22Rv1 (cell line): ENCODE measurements around the gene JUN.

ENCODE experiments used
- H3K27ac ChIP-seq: fragments of 450-650 bp; 2 replicates; pipeline ENCODE4 v1.5.1; 2017
- ZFX ChIP-seq: fragments of 450-650 bp; IDR thresholded peaks from 2 replicates; pipeline ENCODE4 v1.6.1; 2017; ENCODE audit warnings: antibody characterized with exemption, borderline replicate concordance
- TF ChIP-seq, protein P1 (sequence below): fragments of 450-650 bp; IDR thresholded peaks from 2 replicates; pipeline ENCODE4 v1.5.1; 2017; ENCODE audit warnings: mild to moderate bottlenecking

JUN gene

DNA sequence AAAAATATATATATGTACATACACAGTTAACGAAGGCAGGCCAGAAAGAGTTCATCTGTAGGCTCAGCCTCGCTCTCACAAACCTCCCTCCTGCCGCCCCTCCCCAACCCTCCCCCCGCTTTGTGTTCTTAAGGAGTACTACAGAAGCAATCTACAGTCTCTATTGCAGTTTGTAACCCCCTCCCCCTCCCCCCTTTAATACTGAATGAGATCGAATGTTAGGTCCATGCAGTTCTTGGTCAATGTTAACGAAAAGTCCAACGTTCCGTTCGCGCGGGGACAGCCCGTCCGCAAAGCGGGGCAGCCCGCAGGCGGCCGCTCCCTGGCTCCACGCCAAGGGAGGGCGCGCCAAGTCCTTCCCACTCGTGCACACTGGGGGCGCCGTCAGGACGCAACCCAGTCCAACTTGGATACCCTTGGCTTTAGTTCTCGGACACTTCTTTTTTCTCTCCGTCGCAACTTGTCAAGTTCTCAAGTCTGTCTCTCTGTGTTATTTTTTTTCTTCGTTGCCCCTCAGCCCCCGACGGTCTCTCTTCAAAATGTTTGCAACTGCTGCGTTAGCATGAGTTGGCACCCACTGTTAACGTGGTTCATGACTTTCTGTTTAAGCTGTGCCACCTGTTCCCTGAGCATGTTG, 2.2 kb downstream of the JUN start:
- H3K27ac ChIP-seq, result peak overlapping the region; percentile 97
- TF ChIP-seq, protein P1, sequence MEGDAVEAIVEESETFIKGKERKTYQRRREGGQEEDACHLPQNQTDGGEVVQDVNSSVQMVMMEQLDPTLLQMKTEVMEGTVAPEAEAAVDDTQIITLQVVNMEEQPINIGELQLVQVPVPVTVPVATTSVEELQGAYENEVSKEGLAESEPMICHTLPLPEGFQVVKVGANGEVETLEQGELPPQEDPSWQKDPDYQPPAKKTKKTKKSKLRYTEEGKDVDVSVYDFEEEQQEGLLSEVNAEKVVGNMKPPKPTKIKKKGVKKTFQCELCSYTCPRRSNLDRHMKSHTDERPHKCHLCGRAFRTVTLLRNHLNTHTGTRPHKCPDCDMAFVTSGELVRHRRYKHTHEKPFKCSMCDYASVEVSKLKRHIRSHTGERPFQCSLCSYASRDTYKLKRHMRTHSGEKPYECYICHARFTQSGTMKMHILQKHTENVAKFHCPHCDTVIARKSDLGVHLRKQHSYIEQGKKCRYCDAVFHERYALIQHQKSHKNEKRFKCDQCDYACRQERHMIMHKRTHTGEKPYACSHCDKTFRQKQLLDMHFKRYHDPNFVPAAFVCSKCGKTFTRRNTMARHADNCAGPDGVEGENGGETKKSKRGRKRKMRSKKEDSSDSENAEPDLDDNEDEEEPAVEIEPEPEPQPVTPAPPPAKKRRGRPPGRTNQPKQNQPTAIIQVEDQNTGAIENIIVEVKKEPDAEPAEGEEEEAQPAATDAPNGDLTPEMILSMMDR, result no peak
- TF ChIP-seq ZFX, result no peak

DNA sequence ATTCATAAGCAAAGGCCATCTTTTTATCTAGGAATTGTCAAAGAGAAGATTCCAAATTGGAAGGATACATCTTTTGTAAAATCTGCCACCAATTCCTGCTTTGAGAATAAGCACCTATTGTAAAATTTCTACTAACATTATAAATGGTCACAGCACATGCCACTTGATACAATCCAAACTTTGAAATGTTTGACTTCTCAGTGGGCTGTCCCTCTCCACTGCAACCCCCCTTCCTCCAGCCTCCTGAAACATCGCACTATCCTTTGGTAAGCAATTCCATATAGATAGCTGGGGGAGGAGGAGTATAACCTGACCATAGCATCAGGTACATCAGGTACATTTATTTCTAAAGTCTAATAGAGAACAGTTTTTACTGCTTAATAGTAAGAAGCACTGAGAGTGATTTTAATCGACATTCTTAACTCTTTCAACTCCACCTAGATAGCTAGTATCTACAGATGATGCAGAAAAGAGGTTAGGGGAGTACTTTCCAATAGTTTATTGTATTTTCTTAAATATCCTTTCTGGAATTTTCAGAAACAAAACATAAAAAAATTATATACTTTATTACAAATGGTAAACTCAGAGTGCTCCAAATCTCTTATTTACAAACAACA, 2.9 kb downstream of the JUN start:
- TF ChIP-seq, protein P1, result no peak
- TF ChIP-seq ZFX, result no peak
- peak overlapping the region; percentile 97 for H3K27ac ChIP-seq

DNA sequence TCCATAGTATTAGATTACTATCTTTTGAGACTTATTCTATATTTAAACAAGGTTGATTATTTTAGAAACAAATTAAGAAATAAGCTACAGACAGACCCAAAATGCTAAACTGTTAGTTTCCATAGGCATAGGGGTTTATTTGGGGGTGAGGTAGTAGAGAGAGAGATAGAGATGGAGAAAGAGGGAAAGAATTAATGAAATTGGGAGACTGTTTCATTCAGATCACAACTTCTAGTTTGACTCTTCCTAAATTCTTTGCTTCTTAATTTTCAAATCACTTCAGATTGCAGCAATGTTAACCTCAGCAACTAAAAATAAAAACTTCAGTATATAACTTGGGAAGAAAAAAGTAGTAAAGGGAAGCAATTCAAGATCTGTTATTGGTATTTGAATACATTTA, 3.4 kb downstream of the JUN start:
- peak overlapping the region; percentile 97 for H3K27ac ChIP-seq

DNA sequence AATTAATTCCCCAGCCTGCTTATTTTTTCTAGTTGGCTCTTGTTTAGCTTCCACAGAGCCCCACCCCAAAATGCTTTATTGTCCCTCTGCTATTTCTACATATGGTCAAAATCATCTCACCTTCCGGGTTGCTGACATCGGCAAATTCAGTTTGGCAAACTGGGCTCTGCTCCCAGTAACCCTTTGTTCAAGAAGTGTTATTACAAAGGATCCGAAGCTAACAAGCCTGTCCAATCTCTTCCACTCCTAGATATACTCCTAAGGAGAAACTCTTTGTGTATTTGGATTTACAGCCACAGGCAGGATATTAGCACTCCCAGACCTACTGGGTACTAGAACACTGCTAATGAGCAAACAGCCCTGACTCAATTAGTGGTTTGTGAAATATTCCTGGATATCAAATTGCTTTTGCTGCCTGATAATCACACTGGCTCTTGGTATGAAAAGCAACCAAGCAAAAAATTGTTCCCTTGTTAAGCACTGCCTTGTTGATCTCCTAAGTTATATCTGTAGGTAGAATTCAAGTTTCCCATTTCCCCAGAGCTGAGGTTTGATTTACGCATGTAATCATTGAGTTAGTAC, 4.0 kb downstream of the JUN start:
- H3K27ac ChIP-seq, result peak overlapping the region; percentile 97
- TF ChIP-seq ZFX, result no peak
- TF ChIP-seq, protein P1, result no peak

More for the DNA sequence above, 3.4 kb downstream of the JUN start:
- TF ChIP-seq ZFX, result no peak
- TF ChIP-seq, protein P1, result no peak

DNA sequence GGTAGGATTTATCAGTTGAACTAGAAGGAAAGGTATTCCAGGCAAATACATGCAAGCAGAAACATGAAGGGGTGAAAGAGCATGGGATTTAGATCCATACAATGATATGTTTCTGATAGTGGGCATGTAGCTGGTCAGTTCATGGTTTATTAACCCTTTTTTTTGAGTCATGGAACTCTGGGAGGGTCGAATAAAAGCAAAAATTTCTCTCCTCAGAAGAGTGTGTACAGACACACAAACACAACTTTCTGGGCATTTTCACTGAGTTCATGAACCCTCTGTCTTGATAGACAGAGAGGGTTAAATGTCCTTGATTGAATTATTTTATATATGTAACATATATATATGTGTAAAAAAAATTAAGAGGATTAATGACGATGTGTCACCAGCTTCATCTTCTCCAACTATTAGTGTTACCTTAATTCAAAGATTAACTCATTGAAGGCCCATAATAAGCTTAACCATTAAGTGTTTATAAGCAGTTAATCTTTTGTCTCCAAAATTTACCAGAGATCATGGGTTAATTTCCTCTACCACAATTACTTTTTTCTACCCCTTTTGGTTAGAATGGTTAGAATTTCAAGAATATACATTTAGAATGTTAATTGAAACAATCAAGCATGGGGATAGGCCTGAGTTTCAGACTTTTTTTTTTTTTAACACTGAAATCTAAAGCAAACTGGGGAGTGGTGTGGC, 4.6 kb downstream of the JUN start:
- TF ChIP-seq ZFX, result no peak
- TF ChIP-seq, protein P1, result no peak
- peak overlapping the region; percentile 97 for H3K27ac ChIP-seq

DNA sequence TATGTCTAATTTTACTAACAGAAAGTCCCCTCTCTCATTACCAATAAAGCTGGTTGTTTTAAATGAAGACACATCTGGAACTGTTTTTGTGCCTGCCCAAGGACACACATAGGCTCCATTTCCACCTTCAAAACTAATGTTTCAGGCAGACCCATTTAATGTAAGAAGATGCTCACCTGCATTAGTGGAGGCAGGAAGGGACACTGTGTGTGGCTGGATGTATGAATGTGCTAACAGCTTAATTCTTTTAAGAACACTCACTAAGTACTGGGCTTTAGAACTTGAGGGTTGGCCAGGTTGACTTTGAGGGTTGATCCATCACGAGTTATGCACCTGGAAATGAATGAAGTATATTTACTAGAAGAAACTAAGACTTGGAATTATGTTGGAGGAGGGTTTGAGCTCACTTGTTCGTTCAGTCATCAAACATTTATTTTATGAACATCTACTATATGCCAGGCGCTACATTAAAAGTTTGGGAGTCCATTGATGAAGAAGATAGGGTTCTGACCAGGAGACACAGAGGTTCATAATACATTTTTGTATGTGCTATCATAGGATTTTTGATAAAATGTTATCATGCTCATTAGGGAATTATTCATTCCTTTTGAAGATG, 5.4 kb downstream of the JUN start:
- TF ChIP-seq, protein P1, result no peak
- TF ChIP-seq ZFX, result no peak

More for the DNA sequence above, 5.4 kb downstream of the JUN start:
- H3K27ac ChIP-seq, result no peak overlapping the region
